ENCODE data around the gene MYBBP1A.

DNA sequence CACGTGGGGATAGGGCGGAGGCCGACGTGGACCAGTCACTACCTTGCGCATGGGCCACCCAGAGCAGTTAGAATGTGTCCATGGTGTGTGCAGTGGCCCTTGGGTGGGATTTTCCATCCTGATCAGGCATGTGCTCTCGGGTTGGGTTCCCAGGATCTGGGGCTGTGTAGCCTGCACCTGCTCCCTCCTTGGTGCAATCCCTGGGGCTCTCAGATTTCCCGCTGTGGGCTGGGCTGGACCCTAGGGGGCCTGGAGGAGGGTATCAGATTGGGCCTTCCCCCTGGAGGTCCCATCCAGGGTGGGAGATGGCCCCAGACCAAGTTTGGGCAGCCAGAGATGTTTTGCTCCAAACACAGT, 30.4 kb upstream of the MYBBP1A start:
- TF ChIP-seq EZH2 (IDR thresholded peaks at IDR 0.05; ENCODE audit: insufficient read depth, poor library complexity, severe bottlenecking) (no peak), EZH2phosphoT487 (IDR thresholded peaks at IDR 0.05; ENCODE audit: insufficient read depth, low read depth) (no peak)

Measured in GM23248 (cell line).